ENCODE data around the gene CEP85.
A peak's percentile ranks its signal among the peaks of the same experiment; 100 is the strongest.

The CEP85 gene

GRCh38 chr1:26315874-26316850 lies 82.2 kb downstream of the CEP85 start:
- DNase-seq (ENCODE audit: low read depth in 1 of 2, low spot score in 1 of 2), result no peak

DNA sequence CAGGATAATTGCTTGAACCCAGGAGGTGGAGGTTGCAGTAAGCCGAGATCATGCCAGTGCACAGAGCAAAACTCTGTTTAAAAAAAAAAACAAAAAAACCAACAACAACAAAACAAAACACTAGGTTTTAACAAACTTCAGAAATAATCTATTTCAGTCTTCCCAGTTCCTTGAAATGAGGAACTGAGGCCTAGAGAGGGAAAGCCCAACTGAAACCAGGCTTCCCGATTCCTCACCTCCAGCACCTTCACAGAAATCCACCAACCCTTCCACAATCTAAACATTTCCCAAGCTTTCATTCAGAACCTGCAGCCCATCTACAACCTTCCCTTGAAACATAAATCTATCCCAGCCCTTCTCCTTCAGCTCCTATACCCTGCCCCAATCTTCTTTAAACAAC lies 83.1 kb downstream of the CEP85 start:
- no peak for DNase-seq (ENCODE audit: low read depth in 1 of 2, low spot score in 1 of 2)

DNA sequence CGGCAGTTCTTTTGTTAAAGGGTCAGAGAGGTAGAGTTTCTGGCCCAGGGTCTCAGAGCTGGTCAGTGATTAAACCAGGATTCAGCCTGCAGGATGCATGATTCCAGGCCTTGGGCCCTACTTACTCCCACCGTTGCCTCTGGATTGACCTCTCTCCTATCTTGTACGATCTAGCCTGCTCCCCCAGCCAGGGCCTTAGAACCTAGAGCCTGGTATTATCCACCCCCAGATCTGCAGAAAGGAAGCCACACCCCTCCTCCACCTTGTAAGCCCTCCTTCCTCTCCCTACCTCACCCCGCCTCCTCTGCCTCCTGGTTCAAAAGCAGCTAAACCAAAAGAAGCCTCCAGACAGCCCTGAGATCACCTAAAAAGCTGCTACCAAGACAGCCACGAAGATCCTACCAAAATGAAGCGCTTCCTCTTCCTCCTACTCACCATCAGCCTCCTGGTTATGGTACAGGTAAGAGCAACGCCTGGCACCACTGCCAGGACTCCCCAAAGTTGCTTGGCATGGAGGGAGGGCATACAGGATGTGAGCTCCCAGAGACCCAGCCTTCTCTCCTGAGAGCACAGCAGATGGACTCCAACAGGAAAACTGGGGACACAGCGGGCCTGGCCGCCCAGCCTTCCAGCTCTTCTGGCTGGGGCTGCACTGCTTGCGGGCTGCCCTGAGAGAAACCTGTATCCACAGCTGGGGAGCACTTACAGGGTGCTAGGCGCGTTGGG lies 83.8 kb downstream of the CEP85 start, which contains the start of gene CD52:
CD52 (plus strand) TSS at position 347 of the 726 bp plus-strand sequence; CDS start at position 407, 60 bp downstream.
- peak in 1 of 2 donors; percentile 55 for DNase-seq (ENCODE audit: low read depth in 1 of 2, low spot score in 1 of 2)

DNA sequence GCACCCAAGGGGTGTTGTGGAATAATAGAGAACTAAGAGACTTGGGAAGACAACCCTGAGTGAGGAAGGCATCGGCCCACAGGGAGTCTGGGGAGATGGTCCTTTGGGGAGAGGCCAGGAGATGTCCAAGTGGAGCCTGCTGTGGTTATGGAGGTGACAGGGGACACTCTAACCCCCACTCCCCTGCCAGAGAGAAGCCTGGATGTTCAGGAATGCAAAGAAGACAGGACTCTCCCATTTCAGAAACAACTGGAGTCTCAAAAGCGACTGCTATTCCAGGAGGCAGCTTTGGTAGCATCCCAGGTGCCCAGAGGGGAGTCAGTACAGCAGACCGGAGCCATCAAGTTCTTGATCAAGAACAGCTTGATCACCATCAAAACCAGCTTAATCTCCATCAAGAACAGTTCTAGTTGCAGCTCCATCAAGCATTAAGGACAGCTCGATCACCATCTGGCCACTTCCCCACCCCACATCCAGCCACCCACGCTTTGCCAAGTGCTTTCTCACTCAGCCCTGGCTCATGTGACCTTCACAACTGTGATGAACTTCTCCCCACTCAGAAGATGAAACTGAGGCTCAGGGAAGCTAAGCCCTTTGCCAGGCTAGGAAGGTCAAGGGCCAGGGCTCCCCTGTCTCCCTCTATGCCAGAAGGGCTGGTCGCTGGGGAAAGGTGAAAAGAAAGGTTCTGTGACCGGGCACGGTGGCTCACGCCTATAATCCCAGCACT lies 84.5 kb downstream of the CEP85 start:
- DNase-seq (ENCODE audit: low read depth in 1 of 2, low spot score in 1 of 2), result no peak

- DNase-seq (ENCODE audit: low read depth in 1 of 2, low spot score in 1 of 2), result no peak
These were observed 86.9 kb downstream of the CEP85 start for GRCh38 chr1:26320896-26321295.

- DNase-seq (ENCODE audit: low read depth in 1 of 2, low spot score in 1 of 2), result peak; percentile 89 to 95
These were observed 87.5 kb downstream of the CEP85 start for GRCh38 chr1:26321315-26322041.

DNA sequence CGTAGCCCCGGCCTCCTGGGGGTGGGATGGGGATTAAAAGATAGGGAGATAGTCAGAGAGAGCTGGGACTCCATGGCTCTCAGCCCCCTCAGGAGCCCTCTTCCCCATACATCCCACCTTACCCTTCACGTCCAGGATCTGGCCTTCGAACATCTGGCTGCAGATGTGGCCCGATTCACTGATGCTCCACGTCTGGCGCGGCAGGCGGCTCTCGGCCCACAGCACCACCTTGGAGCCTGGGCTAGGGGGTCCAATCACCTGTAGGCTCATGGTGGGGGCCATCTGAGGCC lies 88.0 kb downstream of the CEP85 start:
- no peak for DNase-seq (ENCODE audit: low read depth in 1 of 2, low spot score in 1 of 2)

DNA sequence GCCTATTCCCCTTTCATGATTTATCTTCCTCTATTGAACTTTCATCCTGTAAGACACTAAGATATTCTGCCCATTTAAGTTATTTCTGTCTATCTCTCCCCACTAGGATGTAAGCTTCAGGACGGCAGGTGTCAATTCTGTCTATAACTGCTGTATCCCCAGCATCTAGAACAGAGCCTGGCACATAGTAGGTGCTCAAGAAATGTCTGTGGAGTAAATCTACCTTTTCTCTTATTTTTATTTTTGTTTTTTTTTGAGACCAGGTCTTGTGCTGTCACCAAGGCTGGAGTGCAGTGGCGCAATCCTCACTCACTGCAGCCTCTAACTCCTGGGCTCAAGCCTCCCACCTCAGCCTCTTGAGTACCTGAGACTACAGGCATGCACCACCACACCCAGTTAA lies 89.4 kb downstream of the CEP85 start:
- no peak for DNase-seq (ENCODE audit: low read depth in 1 of 2, low spot score in 1 of 2)

- no peak for DNase-seq (ENCODE audit: low read depth in 1 of 2, low spot score in 1 of 2)
These were observed 90.5 kb downstream of the CEP85 start for GRCh38 chr1:26324550-26324949.

DNA sequence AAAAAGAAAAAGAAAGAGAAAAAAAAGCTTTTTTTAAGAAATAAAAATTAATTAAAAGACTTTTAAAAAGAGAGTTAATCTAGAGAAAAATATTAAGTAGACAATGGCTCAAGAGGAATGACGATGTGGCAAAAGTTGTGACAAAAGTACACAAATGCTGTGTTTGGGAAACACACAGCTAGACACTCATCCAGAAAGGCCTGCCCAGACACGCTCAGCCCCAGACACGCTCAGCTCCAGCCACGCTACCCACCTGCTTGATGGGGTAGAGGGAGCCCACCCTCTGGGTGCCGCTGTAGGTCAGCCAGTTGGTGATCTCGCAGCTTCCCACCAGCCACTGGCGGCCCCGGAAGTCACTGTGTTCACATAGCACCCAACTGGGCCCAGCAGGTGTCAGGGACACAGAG lies 94.0 kb downstream of the CEP85 start:
- DNase-seq (ENCODE audit: low read depth in 1 of 2, low spot score in 1 of 2), result no peak
